Ascending aorta (tissue), 2 donors: ENCODE data around the gene ERN1. TPM values are rescaled to one million over a fixed set of nuclear protein-coding genes. Genes with fewer than 3 reads are reported as not detected.

Experiments
- DNase-seq, 2 donors: peaks; one replicate each; pipeline ENCODE4 v3.0.0-alpha.2; 2019; ENCODE audit warnings: low spot score in 2 of 2
- H3K27ac ChIP-seq, 2 donors: fragments of 200-600 bp; sonication (generic); one replicate each; pipeline ENCODE4 v1.5.1; 2016 to 2017; ENCODE audit warnings: mild to moderate bottlenecking in 1 of 2
- H3K27me3 ChIP-seq: fragments of 200-600 bp; sonication (generic); one replicate; pipeline ENCODE4 v1.5.1; 2017
- H3K36me3 ChIP-seq, 2 donors: fragments of 200-600 bp; sonication (generic); one replicate each; pipeline ENCODE4 v1.5.1; 2016
- H3K4me1 ChIP-seq, 2 donors: fragments of 200-600 bp; sonication (generic); one replicate each; pipeline ENCODE4 v1.5.1; 2016 to 2017; ENCODE audit warnings: mild to moderate bottlenecking in 1 of 2
- H3K4me3 ChIP-seq, 2 donors: fragments of 200-600 bp; sonication (generic); one replicate each; pipeline ENCODE4 v1.5.1; 2016 to 2017; ENCODE audit warnings: mild to moderate bottlenecking in 1 of 2
- H3K9me3 ChIP-seq, 2 donors: fragments of 200-600 bp; sonication (generic); one replicate each; pipeline ENCODE4 v1.5.1; 2016
- intact Hi-C: fragments of 100-400 bp; cut with DNase I; formaldehyde crosslinking; loops from one replicate; pipeline ENCODE4 v1.15.1; 2023
- total RNA-seq: library from RNA; depleted of rRNA; stranded (reverse); fragments of >200 nt; gene quantifications from one replicate; pipeline ENCODE4 v1.1.0, GENCODE V29; 2016
- TF ChIP-seq, protein P1 (sequence below), 3 experiments: fragments of 200-600 bp in 2 of 3; fragments of 450-650 bp in 1 of 3; sonication (generic) in 2 of 3; IDR thresholded peaks; one replicate each; pipeline ENCODE4 v1.5.1; 2016 to 2019; ENCODE audit warnings: antibody characterized with exemption in 3 of 3, mild to moderate bottlenecking in 1 of 3, moderate library complexity in 1 of 3

Gene ERN1
- total RNA-seq, 1 donor from 2014 or later, result 26.5 TPM

DNA sequence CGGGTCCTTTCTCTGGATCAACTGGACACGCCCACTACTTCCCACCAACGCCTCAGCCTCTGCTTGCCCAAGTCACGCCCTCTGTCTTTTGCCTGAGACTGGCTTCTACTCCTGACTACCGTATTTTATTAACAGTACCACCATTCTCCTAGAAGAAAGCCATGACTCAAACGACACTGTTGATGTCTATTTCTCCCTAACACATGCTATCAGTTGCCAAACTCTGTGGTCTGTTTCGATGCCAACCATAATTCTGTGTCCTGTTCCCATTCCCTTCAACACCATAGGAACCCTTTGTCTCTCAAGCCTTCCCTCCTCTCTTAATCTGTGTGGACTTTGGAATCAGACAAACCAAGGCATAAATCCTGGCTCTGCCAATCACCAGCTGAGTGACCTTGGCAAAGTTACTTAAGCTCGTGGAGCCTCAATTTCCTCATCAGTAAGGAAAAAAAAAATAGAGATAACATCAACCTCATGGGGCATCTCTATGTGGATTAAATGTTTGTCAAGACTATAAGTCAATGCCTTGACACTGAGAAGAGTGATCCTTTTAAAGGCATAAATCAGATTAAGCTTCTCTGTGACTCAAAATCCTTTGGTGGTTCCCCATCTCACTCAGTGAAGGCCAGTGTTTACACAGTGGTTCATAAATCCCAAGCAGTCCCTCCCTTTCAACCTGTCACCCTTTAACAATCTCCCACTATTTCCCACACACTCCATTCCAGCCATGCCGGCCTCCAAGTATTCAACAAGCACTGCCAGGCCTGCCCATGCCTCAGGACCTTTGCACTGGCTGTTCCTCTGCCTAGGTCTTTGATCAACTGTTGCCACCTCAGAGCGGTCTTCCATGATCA, 45.6 kb downstream of the ERN1 start:
- H3K4me3 ChIP-seq, result no peak overlapping the region
- peaks cover 0 to 4% of the 10 kb centered on the region in 2 donors for H3K4me1 ChIP-seq
- no peaks in the 10 kb centered on the region for H3K27me3 ChIP-seq
- H3K36me3 ChIP-seq, result peaks cover 0 to 4% of the 10 kb centered on the region in 2 donors
- TF ChIP-seq, protein P1, sequence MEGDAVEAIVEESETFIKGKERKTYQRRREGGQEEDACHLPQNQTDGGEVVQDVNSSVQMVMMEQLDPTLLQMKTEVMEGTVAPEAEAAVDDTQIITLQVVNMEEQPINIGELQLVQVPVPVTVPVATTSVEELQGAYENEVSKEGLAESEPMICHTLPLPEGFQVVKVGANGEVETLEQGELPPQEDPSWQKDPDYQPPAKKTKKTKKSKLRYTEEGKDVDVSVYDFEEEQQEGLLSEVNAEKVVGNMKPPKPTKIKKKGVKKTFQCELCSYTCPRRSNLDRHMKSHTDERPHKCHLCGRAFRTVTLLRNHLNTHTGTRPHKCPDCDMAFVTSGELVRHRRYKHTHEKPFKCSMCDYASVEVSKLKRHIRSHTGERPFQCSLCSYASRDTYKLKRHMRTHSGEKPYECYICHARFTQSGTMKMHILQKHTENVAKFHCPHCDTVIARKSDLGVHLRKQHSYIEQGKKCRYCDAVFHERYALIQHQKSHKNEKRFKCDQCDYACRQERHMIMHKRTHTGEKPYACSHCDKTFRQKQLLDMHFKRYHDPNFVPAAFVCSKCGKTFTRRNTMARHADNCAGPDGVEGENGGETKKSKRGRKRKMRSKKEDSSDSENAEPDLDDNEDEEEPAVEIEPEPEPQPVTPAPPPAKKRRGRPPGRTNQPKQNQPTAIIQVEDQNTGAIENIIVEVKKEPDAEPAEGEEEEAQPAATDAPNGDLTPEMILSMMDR (IDR thresholded peaks at IDR 0.05), result no peak
- intact Hi-C loops, result loop anchor here (5.0 kb wide), 1 partner anchor 43 kb away; no protein-coding TSS in a partner anchor
- no peaks in the 10 kb centered on the region for H3K9me3 ChIP-seq
- DNase-seq, result no peak
- no peak overlapping the region for H3K27ac ChIP-seq

GRCh38 chr17:64083563-64084085, 46.3 kb downstream of the ERN1 start:
- Histone ChIP-seq H3K27ac (no peak overlapping the region), H3K9me3 (no peaks in the 10 kb centered on the region), H3K27me3 (no peaks in the 10 kb centered on the region), H3K36me3 (peaks cover 3 to 7% of the 10 kb centered on the region in 2 donors), H3K4me1 (peaks cover 0 to 4% of the 10 kb centered on the region in 2 donors), H3K4me3 (no peak overlapping the region)
- TF ChIP-seq, protein P1 (IDR thresholded peaks at IDR 0.05), result no peak
- intact Hi-C loops, result loop anchor here (5.0 kb wide), 1 partner anchor 44 kb away; no protein-coding TSS in a partner anchor
- no peak for DNase-seq

DNA sequence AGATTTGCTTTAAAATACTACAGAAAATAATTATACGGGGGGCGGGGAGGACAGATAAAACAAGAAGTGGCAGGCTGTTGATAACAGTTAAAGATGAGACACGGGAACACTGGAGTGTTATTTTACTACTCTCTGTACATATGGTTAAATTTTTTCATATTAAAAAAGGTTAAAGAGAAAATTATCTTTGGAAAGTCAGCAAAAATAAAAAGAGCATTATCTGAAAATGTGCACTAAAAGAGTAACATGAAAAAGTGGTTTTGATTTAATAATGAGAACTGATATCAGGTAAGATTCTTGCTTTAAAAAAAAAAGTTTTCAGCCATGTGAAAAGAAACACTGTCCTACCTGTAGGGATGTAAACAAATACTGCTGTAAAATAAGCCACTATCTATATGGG, 46.9 kb downstream of the ERN1 start:
- no peak for DNase-seq
- H3K27ac ChIP-seq, result no peak overlapping the region
- H3K4me3 ChIP-seq, result no peak overlapping the region
- peaks cover 0 to 4% of the 10 kb centered on the region in 2 donors for H3K4me1 ChIP-seq
- intact Hi-C loops, result loop anchor here (5.0 kb wide), 1 partner anchor 44 kb away; no protein-coding TSS in a partner anchor
- TF ChIP-seq, protein P1 (IDR thresholded peaks at IDR 0.05), result no peak
- H3K27me3 ChIP-seq, result no peaks in the 10 kb centered on the region
- no peaks in the 10 kb centered on the region for H3K9me3 ChIP-seq
- peaks cover 6 to 11% of the 10 kb centered on the region in 2 donors for H3K36me3 ChIP-seq

GRCh38 chr17:64081802-64082799, 47.8 kb downstream of the ERN1 start:
- intact Hi-C loops, result loop anchor here (5.0 kb wide), 1 partner anchor 45 kb away; no protein-coding TSS in a partner anchor
- Histone ChIP-seq H3K4me3 (no peak overlapping the region), H3K36me3 (peaks cover 10 to 13% of the 10 kb centered on the region in 2 donors), H3K4me1 (peaks cover 0 to 4% of the 10 kb centered on the region in 2 donors), H3K27me3 (no peaks in the 10 kb centered on the region), H3K27ac (no peak overlapping the region), H3K9me3 (no peaks in the 10 kb centered on the region)
- no peak for DNase-seq
- TF ChIP-seq, protein P1 (IDR thresholded peaks at IDR 0.05), result no peak

GRCh38 chr17:64080174-64080618, 49.7 kb downstream of the ERN1 start:
- DNase-seq, result no peak
- Histone ChIP-seq H3K27ac (no peak overlapping the region), H3K27me3 (no peaks in the 10 kb centered on the region), H3K9me3 (no peaks in the 10 kb centered on the region), H3K4me1 (peaks cover 0 to 4% of the 10 kb centered on the region in 2 donors), H3K4me3 (no peak overlapping the region), H3K36me3 (peaks cover 12 to 13% of the 10 kb centered on the region in 2 donors)
- TF ChIP-seq, protein P1 (IDR thresholded peaks at IDR 0.05), result no peak
- intact Hi-C loops, result loop anchor here (5.0 kb wide), 1 partner anchor 47 kb away; no protein-coding TSS in a partner anchor
